GM13976 (cell line): ENCODE measurements around the gene SFXN1.

Experiments
- DNase-seq: peaks from one replicate; pipeline ENCODE4 v3.0.0; 2012; ENCODE audit warnings: low spot score
- in situ Hi-C: fragments of 300-500 bp; cut with MboI; formaldehyde crosslinking; loops from one replicate; pipeline ENCODE4 v1.12.0; 2022; ENCODE audit warnings: low sequenced_read_pairs, mixed read lengths, inconsistent platforms; ENCODE audit not compliant: unreplicated experiment
- TF ChIP-seq, protein P1 (sequence below): IDR thresholded peaks from 2 replicates; pipeline ENCODE4 v1.5.1; 2012; ENCODE audit warnings: borderline replicate concordance, mild to moderate bottlenecking; ENCODE audit not compliant: insufficient read depth; ENCODE audit errors: extremely low read depth, missing control alignments, control extremely low read depth

Gene SFXN1

DNA sequence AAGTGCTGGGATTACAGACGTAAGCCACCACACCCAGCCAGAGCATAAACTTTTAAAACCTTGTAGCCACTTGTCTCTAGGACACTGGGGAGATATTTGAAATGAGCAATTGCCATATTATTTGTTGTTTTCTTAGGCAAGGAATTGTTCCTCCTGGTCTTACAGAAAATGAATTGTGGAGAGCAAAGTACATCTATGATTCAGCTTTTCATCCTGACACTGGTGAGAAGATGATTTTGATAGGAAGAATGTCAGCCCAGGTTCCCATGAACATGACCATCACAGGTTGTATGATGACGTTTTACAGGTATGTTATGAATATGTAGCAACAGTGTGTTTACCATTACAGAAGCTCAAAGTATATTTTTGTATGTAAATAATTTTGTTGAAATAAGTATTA lies 30.5 kb downstream of the SFXN1 start:
- in situ Hi-C loops: no loop called here
- no peak for DNase-seq
- TF ChIP-seq, protein P1, sequence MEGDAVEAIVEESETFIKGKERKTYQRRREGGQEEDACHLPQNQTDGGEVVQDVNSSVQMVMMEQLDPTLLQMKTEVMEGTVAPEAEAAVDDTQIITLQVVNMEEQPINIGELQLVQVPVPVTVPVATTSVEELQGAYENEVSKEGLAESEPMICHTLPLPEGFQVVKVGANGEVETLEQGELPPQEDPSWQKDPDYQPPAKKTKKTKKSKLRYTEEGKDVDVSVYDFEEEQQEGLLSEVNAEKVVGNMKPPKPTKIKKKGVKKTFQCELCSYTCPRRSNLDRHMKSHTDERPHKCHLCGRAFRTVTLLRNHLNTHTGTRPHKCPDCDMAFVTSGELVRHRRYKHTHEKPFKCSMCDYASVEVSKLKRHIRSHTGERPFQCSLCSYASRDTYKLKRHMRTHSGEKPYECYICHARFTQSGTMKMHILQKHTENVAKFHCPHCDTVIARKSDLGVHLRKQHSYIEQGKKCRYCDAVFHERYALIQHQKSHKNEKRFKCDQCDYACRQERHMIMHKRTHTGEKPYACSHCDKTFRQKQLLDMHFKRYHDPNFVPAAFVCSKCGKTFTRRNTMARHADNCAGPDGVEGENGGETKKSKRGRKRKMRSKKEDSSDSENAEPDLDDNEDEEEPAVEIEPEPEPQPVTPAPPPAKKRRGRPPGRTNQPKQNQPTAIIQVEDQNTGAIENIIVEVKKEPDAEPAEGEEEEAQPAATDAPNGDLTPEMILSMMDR: no peak

GRCh38 chr5:175513297-175513696 lies 34.9 kb downstream of the SFXN1 start:
- TF ChIP-seq, protein P1: no peak
- DNase-seq: no peak
- in situ Hi-C loops: no loop called here

- in situ Hi-C loops: no loop called here
- no peak for DNase-seq
- TF ChIP-seq, protein P1: no peak
Observed at GRCh38 chr5:175513726-175514125, 35.4 kb downstream of the SFXN1 start.

DNA sequence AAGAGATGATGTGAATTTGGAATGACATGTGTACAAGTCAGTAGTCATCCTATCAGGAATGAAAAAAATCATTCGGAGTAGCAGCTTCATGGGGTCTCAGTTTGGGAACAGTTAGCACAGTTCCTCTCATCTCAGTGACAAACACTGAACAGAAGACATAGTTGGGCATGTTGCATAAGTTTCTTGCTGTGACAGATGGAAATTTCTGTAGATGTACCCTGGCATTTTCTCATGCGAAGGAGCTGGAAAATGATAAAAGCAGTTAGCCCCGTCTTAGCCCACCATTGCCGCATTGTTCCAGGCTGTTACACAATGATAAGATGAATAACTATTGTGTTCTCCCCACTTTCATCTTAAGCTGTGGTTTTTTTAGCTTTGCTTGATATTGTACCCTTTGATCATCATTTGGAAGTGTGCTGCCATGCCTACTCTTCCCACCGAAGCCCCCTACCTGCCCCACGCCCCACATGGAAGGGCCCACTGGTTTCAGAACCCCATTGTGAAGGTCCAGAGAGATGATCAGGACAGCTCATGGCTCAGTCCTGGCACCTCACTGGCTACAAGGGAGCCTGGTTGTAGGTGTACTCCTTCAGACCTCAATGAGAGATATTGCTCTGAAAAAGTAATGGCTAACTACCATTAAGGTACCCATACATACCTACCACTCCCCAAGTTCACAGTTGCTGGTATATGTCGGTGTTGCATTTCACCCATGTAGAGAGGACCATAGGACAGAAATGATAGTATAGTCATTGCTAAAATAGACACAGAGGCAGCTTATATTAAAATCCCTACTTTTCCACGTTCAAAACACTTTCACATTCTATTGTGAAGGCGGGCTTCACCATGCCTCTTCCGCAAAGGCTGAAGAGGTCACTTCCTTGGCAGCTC lies 38.8 kb downstream of the SFXN1 start:
- TF ChIP-seq, protein P1: no peak
- DNase-seq: no peak
- in situ Hi-C loops: no loop called here

- in situ Hi-C loops: no loop called here
- TF ChIP-seq, protein P1: no peak
- peak; percentile 36 for DNase-seq
Observed at GRCh38 chr5:175517824-175518450, 39.6 kb downstream of the SFXN1 start.

GRCh38 chr5:175519006-175519405 lies 40.6 kb downstream of the SFXN1 start:
- TF ChIP-seq, protein P1: no peak
- no peak for DNase-seq
- in situ Hi-C loops: no loop called here
